Measurements from ENCODE around the gene SMTNL2. TPM values are rescaled to one million over a fixed set of nuclear protein-coding genes. Genes with fewer than 3 reads are reported as not detected.
"Not testable (repeated sequence)": the region's sequence is repeated elsewhere in the genome, so short reads cannot be mapped to it uniquely, and the experiment has no call there.

SMTNL2 gene
- total RNA-seq, 1 experiment from 2014 or later: 2.9 TPM

GRCh38 chr17:4638766-4639165 lies 54.4 kb downstream of the SMTNL2 start:
- DNase-seq (ENCODE audit: low read depth); in situ Hi-C loops (cut with HindIII; ENCODE audit: low pct_unique_long_range_greater_than_20kb, low sequenced_read_pairs): not testable (repeated sequence)

- DNase-seq (ENCODE audit: low read depth); in situ Hi-C loops (cut with HindIII; ENCODE audit: low pct_unique_long_range_greater_than_20kb, low sequenced_read_pairs): not testable (repeated sequence)
These were observed 55.2 kb downstream of the SMTNL2 start for GRCh38 chr17:4639301-4640059.

GRCh38 chr17:4640569-4641188 lies 56.4 kb downstream of the SMTNL2 start:
- in situ Hi-C loops (cut with HindIII; ENCODE audit: low pct_unique_long_range_greater_than_20kb, low sequenced_read_pairs); DNase-seq (ENCODE audit: low read depth): not testable (repeated sequence)

- in situ Hi-C loops (cut with HindIII; ENCODE audit: low pct_unique_long_range_greater_than_20kb, low sequenced_read_pairs): no loop called here
- DNase-seq (ENCODE audit: low read depth): no peak
These were observed 57.2 kb downstream of the SMTNL2 start, which contains the start of gene ALOX15 for GRCh38 chr17:4641297-4642195. Gene ALOX15, minus strand, starts transcription at chr17:4641678. Its CDS starts 27 bp downstream, at chr17:4641651.

- no peak for DNase-seq (ENCODE audit: low read depth)
- in situ Hi-C loops (cut with HindIII; ENCODE audit: low pct_unique_long_range_greater_than_20kb, low sequenced_read_pairs): no loop called here
These were observed 58.0 kb downstream of the SMTNL2 start for GRCh38 chr17:4642286-4642685.

- no peak for DNase-seq (ENCODE audit: low read depth)
- in situ Hi-C loops (cut with HindIII; ENCODE audit: low pct_unique_long_range_greater_than_20kb, low sequenced_read_pairs): no loop called here
These were observed 59.3 kb downstream of the SMTNL2 start for GRCh38 chr17:4643676-4644075.

- in situ Hi-C loops (cut with HindIII; ENCODE audit: low pct_unique_long_range_greater_than_20kb, low sequenced_read_pairs): no loop called here
- no peak for DNase-seq (ENCODE audit: low read depth)
These were observed 61.3 kb downstream of the SMTNL2 start for GRCh38 chr17:4645642-4646041.

GRCh38 chr17:4648741-4649140 lies 64.4 kb downstream of the SMTNL2 start:
- no peak for DNase-seq (ENCODE audit: low read depth)
- in situ Hi-C loops (cut with HindIII; ENCODE audit: low pct_unique_long_range_greater_than_20kb, low sequenced_read_pairs): no loop called here

- in situ Hi-C loops (cut with HindIII; ENCODE audit: low pct_unique_long_range_greater_than_20kb, low sequenced_read_pairs): no loop called here
- DNase-seq (ENCODE audit: low read depth): no peak
These were observed 68.7 kb downstream of the SMTNL2 start for GRCh38 chr17:4652997-4653396.

- DNase-seq (ENCODE audit: low read depth); in situ Hi-C loops (cut with HindIII; ENCODE audit: low pct_unique_long_range_greater_than_20kb, low sequenced_read_pairs): not testable (repeated sequence)
These were observed 71.6 kb downstream of the SMTNL2 start for GRCh38 chr17:4655933-4656332.

- in situ Hi-C loops (cut with HindIII; ENCODE audit: low pct_unique_long_range_greater_than_20kb, low sequenced_read_pairs): no loop called here
- DNase-seq (ENCODE audit: low read depth): no peak
These were observed 73.3 kb downstream of the SMTNL2 start for GRCh38 chr17:4657678-4658077.

Other genes with a start within 250 kb of the SMTNL2 start
- 23.6 and 25.7 TPM in 2 replicates for gene UBE2G1, start 217.9 kb upstream of the SMTNL2 start, total RNA-seq (2014; rRNA removed; shearing (Covaris generic); ENCODE audit: low replicate concordance)
- 2.7 TPM in 1 of 2 replicates, not detected in the other for gene SPNS3, start 150.6 kb upstream of the SMTNL2 start, total RNA-seq (2014; rRNA removed; shearing (Covaris generic); ENCODE audit: low replicate concordance)
- gene SPNS2, start 85.6 kb upstream of the SMTNL2 start, total RNA-seq (2014; rRNA removed; shearing (Covaris generic); ENCODE audit: low replicate concordance): 0.71 and 2.3 TPM in 2 replicates
- gene MYBBP1A, start 29.1 kb upstream of the SMTNL2 start, total RNA-seq (2014; rRNA removed; shearing (Covaris generic); ENCODE audit: low replicate concordance): 44.6 and 44.8 TPM in 2 replicates
- not detected in 2 replicates for gene GGT6, start 24.0 kb upstream of the SMTNL2 start, total RNA-seq (2014; rRNA removed; shearing (Covaris generic); ENCODE audit: low replicate concordance)
- not detected in 2 replicates for gene ALOX15, start 57.1 kb downstream of the SMTNL2 start, total RNA-seq (2014; rRNA removed; shearing (Covaris generic); ENCODE audit: low replicate concordance)
- gene PELP1, start 119.6 kb downstream of the SMTNL2 start, total RNA-seq (2014; rRNA removed; shearing (Covaris generic); ENCODE audit: low replicate concordance): 16.7 and 21.1 TPM in 2 replicates
- 14.6 and 17.1 TPM in 2 replicates for gene ARRB2, start 126.1 kb downstream of the SMTNL2 start, total RNA-seq (2014; rRNA removed; shearing (Covaris generic); ENCODE audit: low replicate concordance)
- 21.8 and 23.9 TPM in 2 replicates for gene MED11, start 146.9 kb downstream of the SMTNL2 start, total RNA-seq (2014; rRNA removed; shearing (Covaris generic); ENCODE audit: low replicate concordance)
- gene ZMYND15, start 155.3 kb downstream of the SMTNL2 start, total RNA-seq (2014; rRNA removed; shearing (Covaris generic); ENCODE audit: low replicate concordance): 0.03 and 0.09 TPM in 2 replicates
- gene CXCL16, start 155.4 kb downstream of the SMTNL2 start, total RNA-seq (2014; rRNA removed; shearing (Covaris generic); ENCODE audit: low replicate concordance): 0.41 TPM in 1 of 2 replicates, not detected in the other
- not detected in 2 replicates for gene TM4SF5, start 187.4 kb downstream of the SMTNL2 start, total RNA-seq (2014; rRNA removed; shearing (Covaris generic); ENCODE audit: low replicate concordance)
- not detected in 2 replicates for gene VMO1, start 201.8 kb downstream of the SMTNL2 start, total RNA-seq (2014; rRNA removed; shearing (Covaris generic); ENCODE audit: low replicate concordance)
- gene GLTPD2, start 204.4 kb downstream of the SMTNL2 start, total RNA-seq (2014; rRNA removed; shearing (Covaris generic); ENCODE audit: low replicate concordance): not detected in 2 replicates
- 205 and 277 TPM in 2 replicates for gene PSMB6, start 211.6 kb downstream of the SMTNL2 start, total RNA-seq (2014; rRNA removed; shearing (Covaris generic); ENCODE audit: low replicate concordance)
- gene PLD2, start 222.6 kb downstream of the SMTNL2 start, total RNA-seq (2014; rRNA removed; shearing (Covaris generic); ENCODE audit: low replicate concordance): 6.1 and 31.9 TPM in 2 replicates
- 25.0 and 30.1 TPM in 2 replicates for gene MINK1, start 248.8 kb downstream of the SMTNL2 start, total RNA-seq (2014; rRNA removed; shearing (Covaris generic); ENCODE audit: low replicate concordance)